Skin of body (tissue), 2 donors: ENCODE results near the gene FLT1. TPM values are rescaled to one million over a fixed set of nuclear protein-coding genes. Genes with fewer than 3 reads are reported as not detected.

Experiments used
- DNase-seq: peaks from one replicate; lab custom pipeline; 2025; lab: John Stamatoyannopoulos, UW
- total RNA-seq: library from RNA; depleted of rRNA; stranded (reverse); fragments of >200 nt; gene quantifications from one replicate; pipeline ENCODE4 v1.2.3, GENCODE V29; 2014

FLT1 gene
- total RNA-seq, 1 donor from 2014 or later, result 22.3 TPM

GRCh38 chr13:28387740-28388501 is 107.0 kb downstream of the FLT1 start:
- DNase-seq, result no peak

- no peak for DNase-seq
Observed at GRCh38 chr13:28385362-28385761, 109.6 kb downstream of the FLT1 start.

- DNase-seq, result no peak
Observed at GRCh38 chr13:28384789-28385188, 110.1 kb downstream of the FLT1 start.

GRCh38 chr13:28380319-28380718 is 114.6 kb downstream of the FLT1 start:
- no peak for DNase-seq

GRCh38 chr13:28379371-28380083 is 115.4 kb downstream of the FLT1 start:
- no peak for DNase-seq

GRCh38 chr13:28376604-28377003 is 118.3 kb downstream of the FLT1 start:
- DNase-seq, result no peak

- no peak for DNase-seq
Observed at GRCh38 chr13:28375250-28375930, 119.5 kb downstream of the FLT1 start.

- no peak for DNase-seq
Observed at GRCh38 chr13:28373810-28374209, 121.1 kb downstream of the FLT1 start.

- DNase-seq, result no peak
Observed at GRCh38 chr13:28370448-28370847, 124.5 kb downstream of the FLT1 start.

GRCh38 chr13:28358708-28359107 is 136.2 kb downstream of the FLT1 start:
- DNase-seq, result no peak

- DNase-seq, result no peak
Observed at GRCh38 chr13:28357911-28358433, 137.0 kb downstream of the FLT1 start.

GRCh38 chr13:28357247-28357825 is 137.6 kb downstream of the FLT1 start:
- DNase-seq, result no peak

- DNase-seq, result peak; percentile 14
Observed at GRCh38 chr13:28356561-28357021, 138.3 kb downstream of the FLT1 start.

- no peak for DNase-seq
Observed at GRCh38 chr13:28355822-28356371, 139.0 kb downstream of the FLT1 start.

- DNase-seq, result peak; percentile 6
Observed at GRCh38 chr13:28355046-28355821, 139.7 kb downstream of the FLT1 start.

GRCh38 chr13:28353679-28354078 is 141.2 kb downstream of the FLT1 start:
- no peak for DNase-seq

- no peak for DNase-seq
Observed at GRCh38 chr13:28349907-28350654, 144.8 kb downstream of the FLT1 start.

GRCh38 chr13:28349371-28349770 is 145.6 kb downstream of the FLT1 start:
- DNase-seq, result no peak

GRCh38 chr13:28347456-28348371 is 147.2 kb downstream of the FLT1 start:
- DNase-seq, result no peak
